HepG2 (cell line): ENCODE data around the gene EEIG1. TPM values are rescaled to one million over a fixed set of nuclear protein-coding genes. Genes with fewer than 3 reads are reported as not detected.
A peak's percentile ranks its signal among the peaks of the same experiment; 100 is the strongest.

ENCODE experiments used
- ATAC-seq: fragments of 200-7000 bp; cut with Tn5 transposase; 3 replicates; pipeline ENCODE4 v1.9.1; 2020; ENCODE audit warnings: mild to moderate bottlenecking, moderate library complexity
- BruUV-seq: library from RNA; stranded (reverse); fragments of 400-500 nt; replicated peaks from 2 replicates; lab custom pipeline; 2021; lab: Mats Ljungman, UMichigan
- CTCF ChIA-PET: fragments of 300-600 bp; formaldehyde crosslinking; extraction: SDS; loops from one replicate; lab custom pipeline; 2021; ENCODE audit warnings: low total read pairs, inconsistent platforms, low intra/inter-chr PET ratio; lab: Yijun Ruan, JAX
- POLR2A ChIA-PET: fragments of 350-600 bp; sonication (Branson Sonifier 250); formaldehyde crosslinking; loops from one replicate; lab custom pipeline; 2020; ENCODE audit warnings: antibody characterized with exemption, inconsistent platforms; lab: Yijun Ruan, JAX
- DNase-seq: peaks from one replicate; pipeline ENCODE4 v3.0.0-alpha.2; 2015; ENCODE audit warnings: low spot score
- FAIRE-seq: peaks from 3 replicates; lab custom pipeline; 2011; peaks lifted over from hg19 to GRCh38; lab: Jason Lieb, UNC
- H2AFZ ChIP-seq: one replicate; pipeline ENCODE4 v1.6.1; 2011; ENCODE audit warnings: low read length, inconsistent platforms
- H3K27ac ChIP-seq: fragments of 300-600 bp; 3 replicates; pipeline ENCODE4 v1.8.0; 2011; ENCODE audit warnings: mixed run types, mild to moderate bottlenecking, mixed read lengths, low read length, inconsistent platforms; ENCODE audit not compliant: insufficient read depth; ENCODE audit errors: extremely low read length
- H3K27me3 ChIP-seq, 2 experiments: fragments of 200-600 bp in 1 of 2; 2 replicates in 1 of 2; 3 replicates in 1 of 2; pipeline versions ENCODE4 v1.6.0 to v1.8.0; 2011; ENCODE audit warnings: low read length in 2 of 2, mild to moderate bottlenecking in 2 of 2, moderate library complexity in 2 of 2, inconsistent platforms in 1 of 2; ENCODE audit not compliant: insufficient read depth in 2 of 2, control insufficient read depth in 1 of 2
- H3K36me3 ChIP-seq, 2 experiments: fragments of 200-600 bp in 1 of 2; replicated peaks in 1 of 2; 2 replicates in 1 of 2; 3 replicates in 1 of 2; pipeline versions ENCODE4 v1.5.1 to v1.8.0; 2011; ENCODE audit warnings: low read length in 2 of 2, inconsistent platforms in 1 of 2; ENCODE audit not compliant: insufficient read depth in 2 of 2, control insufficient read depth in 1 of 2
- H3K4me1 ChIP-seq: 2 replicates; pipeline ENCODE4 v1.5.1; 2012; ENCODE audit warnings: low read length, inconsistent platforms; ENCODE audit not compliant: insufficient read depth
- H3K4me2 ChIP-seq: 2 replicates; pipeline ENCODE4 v1.6.0; 2011; ENCODE audit warnings: low read depth, low read length, inconsistent platforms
- H3K4me3 ChIP-seq, 3 experiments: fragments of 200-600 bp in 1 of 3; sonication (generic), shearing (Covaris generic) in 1 of 3; replicated peaks in 1 of 3; 2 replicates each; pipeline ENCODE4 v1.5.1; 2011 to 2016; ENCODE audit warnings: low read length in 3 of 3, inconsistent platforms in 2 of 3, low read depth in 2 of 3, mild to moderate bottlenecking in 2 of 3, control low read depth in 1 of 3, mixed read lengths in 1 of 3; ENCODE audit not compliant: insufficient read depth in 1 of 3
- H3K79me2 ChIP-seq: one replicate; pipeline ENCODE4 v1.6.1; 2011; ENCODE audit warnings: low read length, inconsistent platforms; ENCODE audit not compliant: insufficient read depth
- H3K9ac ChIP-seq: 2 replicates; pipeline ENCODE4 v1.6.0; 2011; ENCODE audit warnings: mild to moderate bottlenecking, low read depth, low read length, inconsistent platforms; ENCODE audit not compliant: insufficient read depth
- H3K9me3 ChIP-seq: 2 replicates; pipeline ENCODE4 v1.5.1; 2012; ENCODE audit warnings: mild to moderate bottlenecking, low read length
- H4K20me1 ChIP-seq: 2 replicates; pipeline ENCODE4 v1.6.0; 2011; ENCODE audit warnings: inconsistent platforms, mild to moderate bottlenecking, low read length, moderate library complexity; ENCODE audit not compliant: insufficient read depth
- PHF5A ChIP-seq: IDR thresholded peaks from one replicate; pipeline ENCODE4 v1.6.1; 2018; ENCODE audit warnings: low read depth, missing genetic modification reagents; ENCODE audit not compliant: unreplicated experiment
- RXRA ChIP-seq: sonication (generic); formaldehyde crosslinking; IDR thresholded peaks from 2 replicates; pipeline ENCODE4 v1.5.1; 2020; ENCODE audit warnings: missing genetic modification reagents
- TCF7 ChIP-seq: sonication (generic); IDR thresholded peaks from 2 replicates; pipeline ENCODE4 v1.6.1; 2016; ENCODE audit warnings: antibody characterized with exemption, low read depth
- ZNF432 ChIP-seq: sonication (generic); formaldehyde crosslinking; IDR thresholded peaks from 2 replicates; pipeline ENCODE4 v1.5.0; 2020; ENCODE audit warnings: missing genetic modification reagents, mild to moderate bottlenecking, borderline replicate concordance
- ZNF747 ChIP-seq: sonication (generic); formaldehyde crosslinking; IDR thresholded peaks from 2 replicates; pipeline ENCODE4 v1.8.1; 2023; ENCODE audit warnings: missing genetic modification reagents, mild to moderate bottlenecking, borderline replicate concordance
- ZNF766 ChIP-seq: sonication (generic); formaldehyde crosslinking; IDR thresholded peaks from 2 replicates; pipeline ENCODE4 v1.5.0; 2020; ENCODE audit warnings: missing genetic modification reagents, borderline replicate concordance
- WGBS: methylation state at CpG from one replicate; pipeline ENCODE4 v1.1.6; 2017; ENCODE audit warnings: low lambda C conversion rate; 5-methylcytosine and 5-hydroxymethylcytosine counted together
- in situ Hi-C: cut with HindIII; loops from 2 replicates; pipeline ENCODE4 v1.10.0; 2017; ENCODE audit warnings: low pct_unique_long_range_greater_than_20kb; ENCODE audit not compliant: extremely low pct_ligation_motif_present
- intact Hi-C: fragments of 100-400 bp; cut with micrococcal nuclease; formaldehyde crosslinking; loops from one replicate; pipeline ENCODE4 v1.10.0; 2022; ENCODE audit not compliant: unreplicated experiment
- polyA plus RNA-seq, 8 experiments: library from polyadenylated mRNA; depleted of rRNA in 3 of 8; stranded (reverse) in 7 of 8; unstranded in 1 of 8; fragments of >200 nt; fragmentation: Illumina TruSeq in 4 of 8; extraction: Trizol in 4 of 8; gene quantifications; 2 replicates each; pipeline versions ENCODE4 v1.2.1 to v1.2.3, GENCODE V29; 2011 to 2016; ENCODE audit warnings: low read depth in 4 of 8, missing spikeins in 1 of 8, mixed read lengths in 1 of 8; ENCODE audit not compliant: insufficient read depth in 1 of 8
- total RNA-seq, 5 experiments: library from RNA; depleted of rRNA; stranded (reverse); fragments of >200 nt; fragmentation: Illumina TruSeq; extraction: Trizol; gene quantifications; 2 replicates each; pipeline ENCODE4 v1.2.3, GENCODE V29; 2016; ENCODE audit warnings: low read depth in 1 of 5
- TF ChIP-seq, protein P1 (sequence below), 2 experiments: sonication (generic) in 1 of 2; formaldehyde crosslinking in 1 of 2; IDR thresholded peaks; 2 replicates each; pipeline versions ENCODE4 v1.5.1 to v1.6.1; 2011 to 2020; ENCODE audit warnings: borderline replicate concordance in 1 of 2, low read depth in 1 of 2, low read length in 1 of 2, mild to moderate bottlenecking in 1 of 2, missing genetic modification reagents in 1 of 2, moderate library complexity in 1 of 2
- TF ChIP-seq, protein P2 (sequence below): sonication (generic); formaldehyde crosslinking; IDR thresholded peaks from 2 replicates; pipeline ENCODE4 v1.4.0; 2020; ENCODE audit warnings: low read depth, mild to moderate bottlenecking, missing genetic modification reagents
- TF ChIP-seq, protein P3 (sequence below): sonication (generic); formaldehyde crosslinking; IDR thresholded peaks from 2 replicates; pipeline ENCODE4 v1.5.1; 2020; ENCODE audit warnings: mild to moderate bottlenecking, missing genetic modification reagents, moderate library complexity
- TF ChIP-seq, protein P4 (sequence below): sonication (generic); formaldehyde crosslinking; IDR thresholded peaks from 2 replicates; pipeline ENCODE4 v1.4.0; 2020; ENCODE audit warnings: missing genetic modification reagents, borderline replicate concordance

EEIG1 gene
- total and polyA plus RNA-seq, 2 of the 13 experiments (the other 11 are each of a cell fraction or from before 2014, with no cell fraction given), result 16.6 to 25.2 TPM

DNA sequence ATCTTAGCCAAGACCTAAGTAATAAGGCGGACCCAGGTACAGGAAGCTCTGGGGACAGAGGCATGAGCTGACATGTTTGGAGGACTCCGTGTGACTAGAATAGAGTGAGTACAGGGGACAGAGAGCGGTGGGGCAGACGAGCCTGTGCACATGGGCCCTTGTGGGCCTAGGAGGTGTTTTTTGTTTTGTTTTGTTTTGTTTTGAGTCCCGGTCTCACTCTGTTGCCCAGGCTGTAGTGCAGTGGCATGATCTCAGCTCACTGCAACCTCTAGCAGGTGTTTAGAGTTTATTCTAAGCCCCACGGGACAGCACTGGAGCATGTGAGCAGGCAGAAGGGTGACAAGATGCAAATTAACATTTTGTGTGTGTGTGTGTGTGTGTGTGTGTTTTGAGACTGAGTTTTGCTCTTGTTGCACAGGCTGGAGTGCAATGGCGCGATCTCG is 3.1 kb upstream of the EEIG1 start (continued):
- TF ChIP-seq, protein P1, sequence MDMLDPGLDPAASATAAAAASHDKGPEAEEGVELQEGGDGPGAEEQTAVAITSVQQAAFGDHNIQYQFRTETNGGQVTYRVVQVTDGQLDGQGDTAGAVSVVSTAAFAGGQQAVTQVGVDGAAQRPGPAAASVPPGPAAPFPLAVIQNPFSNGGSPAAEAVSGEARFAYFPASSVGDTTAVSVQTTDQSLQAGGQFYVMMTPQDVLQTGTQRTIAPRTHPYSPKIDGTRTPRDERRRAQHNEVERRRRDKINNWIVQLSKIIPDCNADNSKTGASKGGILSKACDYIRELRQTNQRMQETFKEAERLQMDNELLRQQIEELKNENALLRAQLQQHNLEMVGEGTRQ (IDR thresholded peaks at IDR 0.05; ENCODE audit: low read depth, low read length), result no peak
- TF ChIP-seq, protein P1 (CRISPR knock-in tag; IDR thresholded peaks at IDR 0.05; ENCODE audit: borderline replicate concordance), result no peak
- TF ChIP-seq, protein P2, sequence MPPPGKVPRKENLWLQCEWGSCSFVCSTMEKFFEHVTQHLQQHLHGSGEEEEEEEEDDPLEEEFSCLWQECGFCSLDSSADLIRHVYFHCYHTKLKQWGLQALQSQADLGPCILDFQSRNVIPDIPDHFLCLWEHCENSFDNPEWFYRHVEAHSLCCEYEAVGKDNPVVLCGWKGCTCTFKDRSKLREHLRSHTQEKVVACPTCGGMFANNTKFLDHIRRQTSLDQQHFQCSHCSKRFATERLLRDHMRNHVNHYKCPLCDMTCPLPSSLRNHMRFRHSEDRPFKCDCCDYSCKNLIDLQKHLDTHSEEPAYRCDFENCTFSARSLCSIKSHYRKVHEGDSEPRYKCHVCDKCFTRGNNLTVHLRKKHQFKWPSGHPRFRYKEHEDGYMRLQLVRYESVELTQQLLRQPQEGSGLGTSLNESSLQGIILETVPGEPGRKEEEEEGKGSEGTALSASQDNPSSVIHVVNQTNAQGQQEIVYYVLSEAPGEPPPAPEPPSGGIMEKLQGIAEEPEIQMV (CRISPR knock-in tag), result no peak
- TF ChIP-seq ZNF747 (CRISPR knock-in tag), result no peak
- TF ChIP-seq ZNF766 (CRISPR knock-in tag), result no peak
- no peak for TF ChIP-seq ZNF432 (CRISPR knock-in tag)
- TF ChIP-seq TCF7, result no peak

DNA sequence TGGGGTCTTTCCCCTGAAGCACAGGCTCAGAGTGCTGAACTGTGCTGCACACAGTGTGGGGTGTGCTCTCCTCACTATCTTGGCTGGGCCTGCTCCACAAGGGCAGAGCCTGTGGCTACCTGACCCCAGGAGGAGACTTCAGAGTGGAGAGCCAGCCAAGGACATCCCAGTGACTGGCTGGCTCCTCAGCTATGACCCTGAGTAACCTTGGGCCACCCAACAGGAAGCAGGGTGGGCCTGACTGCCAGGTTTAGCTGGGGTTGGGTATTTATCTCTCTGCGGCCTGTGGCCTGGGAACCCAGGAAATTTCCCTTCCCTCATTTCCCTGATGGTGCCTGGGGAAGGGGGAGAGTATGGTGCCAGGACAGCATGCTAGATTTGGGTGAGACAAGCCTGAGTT is 2.1 kb upstream of the EEIG1 start:
- intact Hi-C loops (no loop called here), in situ Hi-C loops (no loop called here)
- ChIA-PET POLR2A (interaction anchor here (1.5 kb wide), 1 partner anchor 32 kb away, joined by 5 read pairs; no protein-coding TSS in a partner anchor), CTCF (no interaction called here)
- no peak for DNase-seq
- no peak for ATAC-seq
- Histone ChIP-seq H3K79me2 (peaks cover 23% of the 10 kb centered on the region), H3K4me3 (no peak overlapping the region), H2AFZ (no peak overlapping the region), H3K27me3 (no peaks in the 10 kb centered on the region; a peak in 1 of 5 replicates), H3K9me3 (no peaks in the 10 kb centered on the region), H3K4me2 (peak overlapping the region; percentile 24), H3K36me3 (no peaks in the 10 kb centered on the region), H4K20me1 (peaks cover 11% of the 10 kb centered on the region; the same call in 1 of the 2 replicates), H3K4me1 (peaks cover 58% of the 10 kb centered on the region), H3K27ac (no peak overlapping the region), H3K9ac (peak overlapping the region; percentile 40)
- WGBS, result no CpG with 5 or more reads among the region's 1 CpG
- FAIRE-seq, result no peak
- no TSS peak for BruUV-seq
- TF ChIP-seq PHF5A, result no peak
- peak; percentile 14; the same call in 1 of the 2 replicates for TF ChIP-seq RXRA
- TF ChIP-seq, protein P3, sequence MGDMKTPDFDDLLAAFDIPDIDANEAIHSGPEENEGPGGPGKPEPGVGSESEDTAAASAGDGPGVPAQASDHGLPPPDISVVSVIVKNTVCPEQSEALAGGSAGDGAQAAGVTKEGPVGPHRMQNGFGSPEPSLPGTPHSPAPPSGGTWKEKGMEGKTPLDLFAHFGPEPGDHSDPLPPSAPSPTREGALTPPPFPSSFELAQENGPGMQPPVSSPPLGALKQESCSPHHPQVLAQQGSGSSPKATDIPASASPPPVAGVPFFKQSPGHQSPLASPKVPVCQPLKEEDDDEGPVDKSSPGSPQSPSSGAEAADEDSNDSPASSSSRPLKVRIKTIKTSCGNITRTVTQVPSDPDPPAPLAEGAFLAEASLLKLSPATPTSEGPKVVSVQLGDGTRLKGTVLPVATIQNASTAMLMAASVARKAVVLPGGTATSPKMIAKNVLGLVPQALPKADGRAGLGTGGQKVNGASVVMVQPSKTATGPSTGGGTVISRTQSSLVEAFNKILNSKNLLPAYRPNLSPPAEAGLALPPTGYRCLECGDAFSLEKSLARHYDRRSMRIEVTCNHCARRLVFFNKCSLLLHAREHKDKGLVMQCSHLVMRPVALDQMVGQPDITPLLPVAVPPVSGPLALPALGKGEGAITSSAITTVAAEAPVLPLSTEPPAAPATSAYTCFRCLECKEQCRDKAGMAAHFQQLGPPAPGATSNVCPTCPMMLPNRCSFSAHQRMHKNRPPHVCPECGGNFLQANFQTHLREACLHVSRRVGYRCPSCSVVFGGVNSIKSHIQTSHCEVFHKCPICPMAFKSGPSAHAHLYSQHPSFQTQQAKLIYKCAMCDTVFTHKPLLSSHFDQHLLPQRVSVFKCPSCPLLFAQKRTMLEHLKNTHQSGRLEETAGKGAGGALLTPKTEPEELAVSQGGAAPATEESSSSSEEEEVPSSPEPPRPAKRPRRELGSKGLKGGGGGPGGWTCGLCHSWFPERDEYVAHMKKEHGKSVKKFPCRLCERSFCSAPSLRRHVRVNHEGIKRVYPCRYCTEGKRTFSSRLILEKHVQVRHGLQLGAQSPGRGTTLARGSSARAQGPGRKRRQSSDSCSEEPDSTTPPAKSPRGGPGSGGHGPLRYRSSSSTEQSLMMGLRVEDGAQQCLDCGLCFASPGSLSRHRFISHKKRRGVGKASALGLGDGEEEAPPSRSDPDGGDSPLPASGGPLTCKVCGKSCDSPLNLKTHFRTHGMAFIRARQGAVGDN (CRISPR knock-in tag), result peak; percentile 19; the same call in 1 of the 2 replicates
- TF ChIP-seq, protein P4, sequence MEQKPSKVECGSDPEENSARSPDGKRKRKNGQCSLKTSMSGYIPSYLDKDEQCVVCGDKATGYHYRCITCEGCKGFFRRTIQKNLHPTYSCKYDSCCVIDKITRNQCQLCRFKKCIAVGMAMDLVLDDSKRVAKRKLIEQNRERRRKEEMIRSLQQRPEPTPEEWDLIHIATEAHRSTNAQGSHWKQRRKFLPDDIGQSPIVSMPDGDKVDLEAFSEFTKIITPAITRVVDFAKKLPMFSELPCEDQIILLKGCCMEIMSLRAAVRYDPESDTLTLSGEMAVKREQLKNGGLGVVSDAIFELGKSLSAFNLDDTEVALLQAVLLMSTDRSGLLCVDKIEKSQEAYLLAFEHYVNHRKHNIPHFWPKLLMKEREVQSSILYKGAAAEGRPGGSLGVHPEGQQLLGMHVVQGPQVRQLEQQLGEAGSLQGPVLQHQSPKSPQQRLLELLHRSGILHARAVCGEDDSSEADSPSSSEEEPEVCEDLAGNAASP (CRISPR knock-in tag), result peak; percentile 25; the same call in 1 of the 2 replicates
